ENCODE data around the gene ATP6V0D1. TPM values are rescaled to one million over a fixed set of nuclear protein-coding genes. Genes with fewer than 3 reads are reported as not detected.

The ATP6V0D1 gene
- total RNA-seq, 6 experiments from 2014 or later = 102 to 130 (median 118) TPM

DNA sequence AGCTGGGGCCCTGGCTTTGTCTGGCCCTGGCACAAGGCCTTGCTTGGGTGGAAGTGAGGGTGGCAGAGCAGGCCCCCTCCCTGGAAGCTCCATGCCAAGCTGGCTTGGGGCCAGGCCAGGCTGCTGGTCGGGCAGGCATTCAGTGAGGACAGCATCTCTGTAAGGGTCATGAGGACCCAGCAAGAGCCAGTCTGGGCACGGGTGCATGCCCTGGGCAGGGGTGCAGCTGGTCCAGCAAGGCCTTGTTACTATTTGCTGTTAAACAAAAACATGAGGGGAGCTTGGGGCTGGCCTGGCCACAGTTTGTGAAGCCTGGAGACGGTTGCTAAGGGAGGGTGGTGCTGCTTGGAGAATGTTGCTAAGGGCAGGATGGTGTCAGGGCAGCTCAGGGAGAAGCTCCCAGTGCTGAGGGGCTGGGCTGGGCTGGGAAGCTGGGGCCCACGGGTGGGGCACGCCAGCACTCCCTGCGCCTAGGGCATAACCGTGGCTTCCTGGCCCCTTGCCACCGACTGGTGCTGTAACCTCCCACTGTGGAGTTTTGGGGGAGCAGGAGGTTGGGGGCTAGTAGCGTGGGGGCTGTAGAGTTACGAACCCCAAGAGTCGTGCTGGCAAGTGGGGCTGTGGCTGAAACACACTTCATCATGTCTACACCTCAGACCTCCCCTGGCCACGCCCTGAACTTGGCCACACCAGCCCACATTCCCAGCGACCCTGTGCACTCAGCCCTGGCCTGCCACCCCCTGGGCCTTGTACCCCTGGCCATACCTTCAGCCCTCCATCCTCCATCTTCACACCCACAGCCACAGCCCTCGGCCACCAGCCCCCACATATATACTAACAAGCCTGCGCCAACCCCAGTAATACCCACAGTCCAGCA lies 89.3 kb downstream of the ATP6V0D1 start:
- H3K27me3 Mint-ChIP-seq (ENCODE audit: insufficient read depth) = peaks cover 21% of the 10 kb centered on the region
- H3K4me3 Mint-ChIP-seq = no peak overlapping the region
- DNase-seq = no peak
- TF ChIP-seq, protein P1, sequence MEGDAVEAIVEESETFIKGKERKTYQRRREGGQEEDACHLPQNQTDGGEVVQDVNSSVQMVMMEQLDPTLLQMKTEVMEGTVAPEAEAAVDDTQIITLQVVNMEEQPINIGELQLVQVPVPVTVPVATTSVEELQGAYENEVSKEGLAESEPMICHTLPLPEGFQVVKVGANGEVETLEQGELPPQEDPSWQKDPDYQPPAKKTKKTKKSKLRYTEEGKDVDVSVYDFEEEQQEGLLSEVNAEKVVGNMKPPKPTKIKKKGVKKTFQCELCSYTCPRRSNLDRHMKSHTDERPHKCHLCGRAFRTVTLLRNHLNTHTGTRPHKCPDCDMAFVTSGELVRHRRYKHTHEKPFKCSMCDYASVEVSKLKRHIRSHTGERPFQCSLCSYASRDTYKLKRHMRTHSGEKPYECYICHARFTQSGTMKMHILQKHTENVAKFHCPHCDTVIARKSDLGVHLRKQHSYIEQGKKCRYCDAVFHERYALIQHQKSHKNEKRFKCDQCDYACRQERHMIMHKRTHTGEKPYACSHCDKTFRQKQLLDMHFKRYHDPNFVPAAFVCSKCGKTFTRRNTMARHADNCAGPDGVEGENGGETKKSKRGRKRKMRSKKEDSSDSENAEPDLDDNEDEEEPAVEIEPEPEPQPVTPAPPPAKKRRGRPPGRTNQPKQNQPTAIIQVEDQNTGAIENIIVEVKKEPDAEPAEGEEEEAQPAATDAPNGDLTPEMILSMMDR (IDR thresholded peaks at IDR 0.05) = no peak
- no peaks in the 10 kb centered on the region for H3K9me3 Mint-ChIP-seq
- H3K36me3 Mint-ChIP-seq (ENCODE audit: low read depth) = no peaks in the 10 kb centered on the region
- no peak overlapping the region for H3K27ac Mint-ChIP-seq
- no peaks in the 10 kb centered on the region for H3K4me1 Mint-ChIP-seq (ENCODE audit: low read depth)

DNA sequence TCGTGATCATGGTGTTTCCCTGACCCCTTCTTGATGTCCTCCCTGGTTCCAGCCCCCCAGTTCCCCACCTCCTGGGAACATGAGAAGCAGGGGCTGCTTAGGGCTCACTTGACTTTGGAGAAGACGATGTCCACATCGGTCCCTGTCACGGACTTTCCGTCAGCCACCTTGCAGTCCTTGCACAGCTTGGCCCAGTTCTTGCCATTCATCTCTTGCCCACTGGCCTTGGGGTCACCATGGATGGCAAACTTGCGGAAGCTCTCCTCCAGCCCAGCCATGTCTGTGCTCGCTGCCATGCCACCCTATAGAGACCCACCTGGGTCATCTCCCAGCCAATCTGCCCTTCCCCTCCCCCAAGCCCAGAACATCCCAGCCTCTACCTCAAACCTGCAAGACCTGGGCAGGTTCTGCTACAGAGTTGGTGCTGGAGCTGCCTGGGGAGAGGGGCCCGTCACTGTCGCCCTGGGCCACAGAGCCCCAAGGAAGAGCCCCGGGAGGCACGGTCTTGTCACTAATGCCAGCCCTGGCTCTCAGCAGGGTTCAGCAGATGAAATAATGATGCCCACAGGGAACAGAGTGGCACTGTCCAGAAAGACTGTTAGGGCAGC lies 90.0 kb downstream of the ATP6V0D1 start:
- Mint-ChIP-seq H3K4me1 (ENCODE audit: low read depth) (no peaks in the 10 kb centered on the region), H3K4me3 (no peak overlapping the region), H3K9me3 (no peaks in the 10 kb centered on the region), H3K36me3 (ENCODE audit: low read depth) (no peaks in the 10 kb centered on the region), H3K27ac (no peak overlapping the region), H3K27me3 (ENCODE audit: insufficient read depth) (peaks cover 25% of the 10 kb centered on the region)
- TF ChIP-seq, protein P1 (IDR thresholded peaks at IDR 0.05) = no peak
- DNase-seq = no peak

DNA sequence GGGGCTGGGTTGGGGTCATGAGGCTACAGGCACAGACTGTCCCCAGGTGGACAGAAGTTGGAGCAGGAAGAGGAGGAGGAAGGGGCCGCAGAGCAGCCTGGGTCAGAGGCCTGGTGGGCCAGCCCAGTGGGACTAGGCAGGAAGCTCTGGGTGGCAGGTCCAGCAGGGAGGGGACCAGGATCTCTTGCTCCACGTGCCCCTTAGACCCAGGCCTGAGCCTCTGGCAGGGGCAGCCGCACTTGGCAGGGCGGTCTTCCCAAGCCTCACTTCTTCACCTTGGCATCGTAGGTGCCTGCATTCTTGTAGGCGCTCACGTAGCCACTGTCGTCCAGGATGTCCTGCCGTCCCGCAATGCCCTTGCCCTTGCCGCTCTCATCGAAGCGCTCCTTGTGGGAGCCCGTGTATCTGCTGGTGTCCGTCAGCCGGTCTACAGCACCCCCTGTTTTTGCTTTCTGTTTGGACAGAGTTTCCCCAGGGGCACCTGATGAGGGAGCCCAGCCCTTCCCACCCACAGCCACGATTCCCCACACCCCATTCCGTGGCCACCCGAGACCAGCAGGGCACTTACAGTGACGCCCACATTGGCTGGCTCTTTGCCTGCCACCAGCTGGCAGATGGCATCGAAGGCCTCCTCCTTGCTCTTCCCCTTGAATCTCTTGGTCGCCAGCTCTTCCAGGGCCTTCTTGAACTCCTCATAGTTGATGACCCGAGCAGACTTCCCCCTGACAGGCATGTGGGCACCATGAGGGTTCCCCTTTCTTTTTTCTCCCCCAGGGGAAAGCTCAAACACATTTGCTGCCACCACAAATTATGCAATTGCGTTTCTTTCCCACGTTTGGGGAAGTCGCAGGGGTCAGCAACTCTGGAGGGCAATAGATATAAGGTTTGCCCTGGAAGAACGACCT lies 90.8 kb downstream of the ATP6V0D1 start:
- no peak overlapping the region for H3K4me3 Mint-ChIP-seq
- no peak overlapping the region for H3K27ac Mint-ChIP-seq
- no peak for DNase-seq
- no peaks in the 10 kb centered on the region for H3K36me3 Mint-ChIP-seq (ENCODE audit: low read depth)
- no peaks in the 10 kb centered on the region for H3K9me3 Mint-ChIP-seq
- H3K27me3 Mint-ChIP-seq (ENCODE audit: insufficient read depth) = peaks cover 31% of the 10 kb centered on the region
- TF ChIP-seq, protein P1 (IDR thresholded peaks at IDR 0.05) = no peak
- no peaks in the 10 kb centered on the region for H3K4me1 Mint-ChIP-seq (ENCODE audit: low read depth)

DNA sequence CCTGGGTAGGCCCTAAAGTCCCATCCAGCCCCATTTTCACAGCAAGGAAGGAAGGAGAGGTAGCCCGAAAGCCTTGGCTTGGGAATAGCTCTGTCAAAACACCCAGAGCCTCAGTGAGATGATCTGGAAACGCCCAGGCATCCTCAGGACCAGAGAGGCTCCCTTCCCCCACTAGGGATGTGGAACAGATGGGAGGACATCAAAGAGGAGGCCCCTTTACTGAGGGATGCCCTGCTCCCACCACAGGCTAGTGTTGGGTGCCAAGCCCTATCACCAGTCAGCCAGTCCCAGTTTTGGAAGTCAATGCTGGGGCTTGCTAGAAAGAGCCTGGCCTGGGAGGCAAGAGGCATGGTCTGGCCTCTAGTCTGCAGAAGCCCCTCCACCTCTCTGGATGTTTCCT lies 92.4 kb downstream of the ATP6V0D1 start:
- TF ChIP-seq, protein P1 (IDR thresholded peaks at IDR 0.05) = no peak
- no peaks in the 10 kb centered on the region for H3K4me1 Mint-ChIP-seq (ENCODE audit: low read depth)
- H3K27me3 Mint-ChIP-seq (ENCODE audit: insufficient read depth) = peaks cover 33% of the 10 kb centered on the region
- DNase-seq = no peak
- no peak overlapping the region for H3K27ac Mint-ChIP-seq
- H3K4me3 Mint-ChIP-seq = no peak overlapping the region
- no peaks in the 10 kb centered on the region for H3K36me3 Mint-ChIP-seq (ENCODE audit: low read depth)
- no peaks in the 10 kb centered on the region for H3K9me3 Mint-ChIP-seq

GRCh38 chr16:67388191-67388590 lies 92.8 kb downstream of the ATP6V0D1 start:
- TF ChIP-seq, protein P1 (IDR thresholded peaks at IDR 0.05) = no peak
- no peak for DNase-seq
- Mint-ChIP-seq H3K9me3 (no peaks in the 10 kb centered on the region), H3K36me3 (ENCODE audit: low read depth) (no peaks in the 10 kb centered on the region), H3K4me3 (no peak overlapping the region), H3K27me3 (ENCODE audit: insufficient read depth) (peaks cover 33% of the 10 kb centered on the region), H3K4me1 (ENCODE audit: low read depth) (no peaks in the 10 kb centered on the region), H3K27ac (no peak overlapping the region)
